Astrocyte of the spinal cord (primary cell): ENCODE results near the gene HMGCR.
"Not testable (repeated sequence)": the region's sequence is repeated elsewhere in the genome, so short reads cannot be mapped to it uniquely, and the experiment has no call there.

Source experiments
- DNase-seq: peaks from one replicate; pipeline ENCODE4 v3.0.0; 2011; ENCODE audit warnings: low read depth, low spot score
- H3K4me3 ChIP-seq: 2 replicates; pipeline ENCODE4 v1.5.1; 2011; ENCODE audit warnings: low read depth, mild to moderate bottlenecking, low read length, moderate library complexity
- CTCF ChIP-seq: IDR thresholded peaks from 2 replicates; pipeline ENCODE4 v1.5.1; 2012; ENCODE audit warnings: low read depth, mild to moderate bottlenecking, low read length, inconsistent platforms
- in situ Hi-C: cut with HindIII; loops from 2 replicates; pipeline ENCODE4 v1.10.0; 2017; ENCODE audit warnings: low sequenced_read_pairs

Gene HMGCR

DNA sequence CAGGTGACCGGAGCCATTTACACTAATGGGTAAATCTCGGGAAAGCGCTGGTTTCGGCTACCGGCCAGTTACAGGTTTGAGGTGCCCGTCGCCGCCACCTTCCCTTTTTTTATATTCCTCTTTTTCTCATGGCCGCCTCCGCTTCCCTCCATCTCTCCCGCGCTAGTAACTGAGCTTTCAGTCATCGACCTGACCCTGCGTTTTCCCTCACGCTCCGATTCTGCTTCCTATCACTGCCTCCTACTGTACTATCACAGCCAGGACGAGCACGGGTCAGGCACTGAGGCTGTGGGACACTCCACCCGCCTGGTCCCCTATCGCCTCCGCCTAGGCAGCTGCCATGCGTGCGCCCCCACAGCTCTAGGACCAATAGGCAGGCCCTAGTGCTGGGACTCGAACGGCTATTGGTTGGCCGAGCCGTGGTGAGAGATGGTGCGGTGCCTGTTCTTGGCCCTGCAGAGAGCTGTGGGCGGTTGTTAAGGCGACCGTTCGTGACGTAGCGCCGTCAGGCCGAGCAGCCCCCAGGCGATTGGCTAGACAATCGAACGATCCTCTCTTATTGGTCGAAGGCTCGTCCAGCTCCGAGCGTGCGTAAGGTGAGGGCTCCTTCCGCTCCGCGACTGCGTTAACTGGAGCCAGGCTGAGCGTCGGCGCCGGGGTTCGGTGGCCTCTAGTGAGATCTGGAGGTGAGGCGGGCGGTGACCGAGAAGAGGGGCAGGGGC, at the start of gene HMGCR:
Gene HMGCR (plus strand): TSS at position 606 of the 722 bp plus-strand sequence. CDS start 5,386 bp downstream, outside the sequence.
- peak; percentile 27 for TF ChIP-seq CTCF
- in situ Hi-C loops, result no loop called here
- DNase-seq, result peak; percentile 99
- peak within 1 kb of the TSS; percentile 89 for H3K4me3 ChIP-seq

- in situ Hi-C loops, DNase-seq, H3K4me3 ChIP-seq: not testable (repeated sequence)
Measured at GRCh38 chr5:75291844-75292243, 45.2 kb upstream of the HMGCR start.

DNA sequence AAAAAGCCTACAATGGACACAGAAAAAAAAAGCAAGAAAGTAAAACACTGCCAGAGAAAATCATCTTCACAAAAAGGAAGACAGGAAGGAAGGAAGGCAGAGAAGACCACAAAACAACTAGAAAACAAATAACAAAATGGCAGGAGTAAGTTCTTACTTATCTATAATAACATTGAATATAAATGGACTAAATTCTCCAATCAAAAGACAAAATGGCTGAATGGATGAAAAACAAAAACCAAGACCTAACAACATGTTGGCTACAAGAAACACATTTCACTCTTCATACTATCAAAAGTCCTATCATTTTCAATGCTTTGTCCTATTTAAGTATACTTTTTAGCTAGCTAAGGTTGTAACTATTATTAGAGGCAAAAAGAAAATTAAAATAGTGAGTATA, 36.9 kb upstream of the HMGCR start:
- no peak for TF ChIP-seq CTCF
- no peak for DNase-seq
- in situ Hi-C loops, result no loop called here
- H3K4me3 ChIP-seq, result no peak overlapping the region

- no peak for DNase-seq
- no peak for TF ChIP-seq CTCF
- in situ Hi-C loops, result no loop called here
- no peak overlapping the region for H3K4me3 ChIP-seq
Measured at GRCh38 chr5:75303419-75303818, 33.6 kb upstream of the HMGCR start.

- DNase-seq, H3K4me3 ChIP-seq, in situ Hi-C loops: not testable (repeated sequence)
Measured at GRCh38 chr5:75304486-75304885, 32.5 kb upstream of the HMGCR start.

GRCh38 chr5:75306746-75307145, 30.3 kb upstream of the HMGCR start:
- in situ Hi-C loops, result no loop called here

GRCh38 chr5:75310212-75310611, 26.8 kb upstream of the HMGCR start:
- in situ Hi-C loops, result no loop called here
- DNase-seq, result no peak
- TF ChIP-seq CTCF, result no peak
- no peak overlapping the region for H3K4me3 ChIP-seq

More at GRCh38 chr5:75306746-75307145, 30.3 kb upstream of the HMGCR start:
- DNase-seq, result no peak
- no peak for TF ChIP-seq CTCF
- H3K4me3 ChIP-seq, result no peak overlapping the region

GRCh38 chr5:75319148-75319547, 17.9 kb upstream of the HMGCR start:
- in situ Hi-C loops, H3K4me3 ChIP-seq, DNase-seq: not testable (repeated sequence)
